ENCODE measurements around the gene SYPL2.
"Not testable (repeated sequence)": the region's sequence is repeated elsewhere in the genome, so short reads cannot be mapped to it uniquely, and the experiment has no call there.

Gene SYPL2

GRCh38 chr1:109472779-109473178, 6.4 kb downstream of the SYPL2 start:
- ATAC-seq = no peak

GRCh38 chr1:109473284-109474057, 7.1 kb downstream of the SYPL2 start:
- ATAC-seq = not testable (repeated sequence)

GRCh38 chr1:109474697-109475096, 8.4 kb downstream of the SYPL2 start:
- ATAC-seq = no peak

- ATAC-seq = no peak
Measured at GRCh38 chr1:109475261-109475660, 8.9 kb downstream of the SYPL2 start.

- no peak for ATAC-seq
Measured at GRCh38 chr1:109476825-109477224, 10.5 kb downstream of the SYPL2 start.

GRCh38 chr1:109477821-109478220, 11.5 kb downstream of the SYPL2 start:
- no peak for ATAC-seq

GRCh38 chr1:109478806-109479205, 12.5 kb downstream of the SYPL2 start:
- ATAC-seq = no peak

- no peak for ATAC-seq
Measured at GRCh38 chr1:109479311-109479710, 13.0 kb downstream of the SYPL2 start.

GRCh38 chr1:109479901-109480300, 13.6 kb downstream of the SYPL2 start:
- no peak for ATAC-seq

GRCh38 chr1:109481646-109482045, 15.3 kb downstream of the SYPL2 start:
- ATAC-seq = no peak

GRCh38 chr1:109482242-109482641, 15.9 kb downstream of the SYPL2 start:
- no peak for ATAC-seq

GRCh38 chr1:109482791-109483671, 16.7 kb downstream of the SYPL2 start:
- ATAC-seq = peak; percentile 33 to 37

GRCh38 chr1:109483672-109484518, 17.5 kb downstream of the SYPL2 start, which contains the start of gene ATXN7L2:
Gene ATXN7L2, plus strand, starts transcription at chr1:109483905. Its CDS starts 49 bp downstream, at chr1:109483954.
- peak; percentile 74 to 77 for ATAC-seq

- ATAC-seq = no peak
Measured at GRCh38 chr1:109484519-109484975, 18.2 kb downstream of the SYPL2 start.

- no peak for ATAC-seq
Measured at GRCh38 chr1:109485001-109485400, 18.7 kb downstream of the SYPL2 start.

- no peak for ATAC-seq
Measured at GRCh38 chr1:109487261-109487660, 20.9 kb downstream of the SYPL2 start.

- no peak for ATAC-seq
Measured at GRCh38 chr1:109488201-109488600, 21.9 kb downstream of the SYPL2 start.

- no peak for ATAC-seq
Measured at GRCh38 chr1:109488696-109489095, 22.4 kb downstream of the SYPL2 start.

- ATAC-seq = peak in 1 of 2 donors; percentile 27
Measured at GRCh38 chr1:109490029-109490933, 23.9 kb downstream of the SYPL2 start.

- ATAC-seq = no peak
Measured at GRCh38 chr1:109490934-109491302, 24.6 kb downstream of the SYPL2 start.

GRCh38 chr1:109491372-109491771, 25.0 kb downstream of the SYPL2 start:
- no peak for ATAC-seq

GRCh38 chr1:109492779-109493178, 26.4 kb downstream of the SYPL2 start:
- ATAC-seq = no peak

Data from activated CD4-positive, CD25-positive, alpha-beta regulatory T cell treated with anti-CD3 and anti-CD28 coated beads, Interleukin-2, amount 50 U/mL, for 24 hours (primary cell).